HG03045 (cell line): ENCODE results near the gene CXCR3.
"Not testable (repeated sequence)": the region's sequence is repeated elsewhere in the genome, so short reads cannot be mapped to it uniquely, and the experiment has no call there.

ENCODE experiments used
- ATAC-seq: cut with Tn5 transposase; IDR thresholded peaks from one replicate; pipeline ENCODE4 v1.9.1; 2021; ENCODE audit warnings: mild to moderate bottlenecking, moderate library complexity; ENCODE audit not compliant: unreplicated experiment

CXCR3 gene

GRCh38 chrX:71612256-71612655 lies 6.1 kb downstream of the CXCR3 start:
- ATAC-seq: no peak

- not testable (repeated sequence) for ATAC-seq
These were observed 6.6 kb downstream of the CXCR3 start for GRCh38 chrX:71611736-71612135.

- ATAC-seq: no peak
These were observed 9.1 kb downstream of the CXCR3 start for GRCh38 chrX:71609095-71609750.

- no peak for ATAC-seq
These were observed 10.8 kb downstream of the CXCR3 start for GRCh38 chrX:71607488-71607887.

DNA sequence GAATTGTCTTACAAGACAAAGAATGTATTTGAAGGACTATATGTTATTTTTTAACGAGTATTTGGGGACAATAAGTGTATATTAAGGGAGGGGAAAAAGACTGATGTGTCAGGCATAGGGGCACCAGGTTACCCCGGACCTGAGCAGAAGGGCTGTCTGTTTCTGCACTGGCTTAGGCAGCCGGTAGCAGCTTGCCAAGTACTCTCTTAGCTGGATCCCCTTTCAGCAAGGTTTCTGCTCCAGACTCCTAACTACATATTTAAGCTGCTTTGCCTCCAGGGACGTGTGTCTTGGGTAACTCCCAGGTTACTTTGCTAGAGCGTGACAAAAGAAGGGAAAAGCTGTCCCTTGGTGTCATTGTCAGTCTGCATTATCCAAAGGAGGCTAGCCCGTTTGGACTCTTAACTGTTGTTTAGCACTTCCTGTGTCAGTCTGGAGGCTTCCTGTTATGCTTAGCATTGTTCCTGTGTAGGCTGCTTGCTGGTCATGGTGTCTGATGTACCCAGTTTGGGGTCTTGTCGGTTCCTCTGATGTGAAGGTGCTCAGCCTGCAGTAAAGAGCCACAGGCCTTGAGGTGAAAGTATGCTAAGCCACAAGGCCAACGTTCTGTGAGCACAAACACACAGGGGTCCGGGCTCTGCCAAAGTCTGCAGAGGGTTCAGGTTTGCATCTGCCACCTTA lies 11.6 kb downstream of the CXCR3 start:
- ATAC-seq: no peak

GRCh38 chrX:71604796-71605568 lies 13.3 kb downstream of the CXCR3 start:
- no peak for ATAC-seq

DNA sequence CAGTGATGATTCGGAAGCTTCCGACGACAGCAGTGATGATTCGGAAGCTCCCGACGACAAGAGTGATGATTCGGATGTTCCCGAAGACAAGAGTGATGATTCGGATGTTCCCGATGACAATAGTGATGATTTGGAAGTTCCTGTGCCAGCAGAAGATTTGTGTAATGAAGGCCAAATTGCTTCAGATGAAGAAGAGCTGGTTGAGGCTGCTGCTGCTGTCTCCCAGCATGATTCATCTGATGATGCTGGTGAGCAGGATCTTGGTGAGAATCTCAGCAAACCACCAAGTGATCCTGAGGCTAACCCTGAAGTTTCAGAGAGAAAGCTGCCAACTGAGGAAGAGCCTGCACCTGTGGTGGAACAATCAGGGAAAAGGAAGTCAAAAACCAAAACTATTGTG lies 14.2 kb downstream of the CXCR3 start:
- no peak for ATAC-seq

- no peak for ATAC-seq
These were observed 14.7 kb downstream of the CXCR3 start for GRCh38 chrX:71603618-71604017.

DNA sequence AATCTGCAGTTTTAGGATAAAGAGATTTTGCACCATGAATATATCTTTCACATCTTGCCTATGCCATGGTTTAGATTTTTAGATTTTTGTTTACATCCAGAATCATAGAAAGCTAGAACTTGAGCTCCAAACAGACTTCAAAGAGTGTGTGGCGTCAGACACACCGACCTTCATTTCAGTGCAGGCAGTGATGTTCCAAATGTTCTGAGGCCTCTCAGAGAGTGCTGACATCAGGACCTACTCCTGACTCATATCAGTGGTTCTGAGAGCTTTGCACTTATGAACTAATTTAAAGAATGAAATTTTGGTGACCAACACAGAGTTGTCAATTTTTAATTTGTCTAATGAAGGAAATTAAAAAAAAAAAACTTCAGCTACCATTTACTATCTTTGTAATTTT lies 18.3 kb downstream of the CXCR3 start:
- ATAC-seq: no peak

GRCh38 chrX:71593210-71593609 lies 25.1 kb downstream of the CXCR3 start:
- not testable (repeated sequence) for ATAC-seq

- ATAC-seq: no peak
These were observed 31.4 kb downstream of the CXCR3 start for GRCh38 chrX:71586929-71587328.

DNA sequence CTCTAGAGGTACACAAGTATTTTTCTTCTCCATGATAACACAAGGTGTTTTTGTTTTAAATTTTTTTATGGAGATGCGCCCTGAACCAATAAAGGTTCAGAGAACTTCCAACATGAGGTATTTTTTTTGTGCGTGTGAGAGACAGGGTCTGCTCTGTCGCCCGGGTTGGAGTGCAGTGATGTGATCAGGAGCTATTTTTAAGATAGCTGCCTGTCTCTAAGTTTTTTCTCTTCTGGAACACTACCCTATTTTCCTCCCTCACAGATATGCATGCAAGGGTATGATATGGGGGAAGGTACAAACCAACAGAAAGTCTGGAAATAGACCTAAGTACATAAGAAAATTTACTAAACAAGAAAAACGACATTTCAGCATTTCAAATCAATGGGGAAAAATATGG lies 37.1 kb downstream of the CXCR3 start:
- ATAC-seq: no peak

DNA sequence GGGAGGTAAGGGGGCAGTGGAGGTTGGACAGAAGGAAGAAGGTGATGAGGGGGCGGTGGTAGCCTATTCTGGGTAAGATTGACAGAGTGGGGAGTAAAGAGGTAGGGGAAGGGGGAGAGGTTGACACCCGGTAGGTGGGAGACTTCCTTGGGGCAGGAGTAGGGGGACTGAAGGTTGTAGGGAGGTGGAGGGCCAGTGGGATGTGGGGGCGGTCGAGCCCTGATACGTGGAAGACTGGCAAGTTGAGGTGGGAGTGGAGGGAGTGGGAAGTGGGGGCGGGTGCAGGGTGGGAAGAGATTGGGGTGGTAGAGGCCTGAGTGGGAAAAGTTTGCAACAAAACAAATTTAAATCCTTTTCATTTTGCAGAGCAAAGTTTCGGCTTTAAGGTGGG lies 38.3 kb downstream of the CXCR3 start:
- ATAC-seq: no peak

DNA sequence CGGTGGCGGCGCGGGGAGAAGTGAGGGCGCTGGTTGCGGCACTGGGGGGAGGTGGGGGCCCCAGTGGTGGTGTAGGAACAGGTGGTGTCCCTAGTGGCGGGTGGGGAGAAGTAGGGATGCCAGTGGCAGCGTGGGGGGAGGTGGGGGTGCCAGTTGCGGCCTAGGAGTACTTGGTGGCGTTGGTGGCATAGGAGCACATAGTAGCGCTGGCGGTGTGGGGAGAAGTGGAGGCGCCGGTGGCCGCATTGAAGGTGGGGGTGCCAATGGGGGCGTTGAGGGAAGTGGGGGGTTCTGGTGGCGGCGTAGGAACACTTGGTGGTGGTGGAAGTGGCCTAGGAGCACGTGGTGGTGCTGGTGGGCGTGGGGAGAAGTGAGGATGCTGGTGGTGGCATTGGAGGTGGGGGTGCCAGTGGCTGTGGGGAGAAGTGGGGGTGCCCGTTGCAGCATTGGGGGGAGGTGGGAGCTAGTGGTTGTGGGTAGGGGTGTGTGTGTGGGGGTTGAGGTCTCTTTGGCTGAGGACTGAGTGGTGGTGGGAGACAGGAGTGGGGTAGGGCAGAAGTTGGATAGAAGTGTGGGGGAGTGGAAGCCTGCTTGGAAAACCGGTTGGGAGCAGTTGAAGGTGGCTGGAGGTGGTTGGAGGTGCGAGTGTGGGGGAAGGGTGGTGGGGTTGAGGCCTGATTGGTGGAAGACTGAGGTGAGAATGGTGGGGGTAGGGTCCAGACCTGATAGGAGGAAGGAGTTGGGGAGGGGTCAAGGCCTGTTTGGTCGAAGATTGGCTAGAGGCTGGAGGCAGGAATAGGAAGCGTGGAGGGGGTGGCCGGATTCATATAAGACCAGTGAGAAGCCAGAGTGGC lies 38.9 kb downstream of the CXCR3 start:
- ATAC-seq: no peak

DNA sequence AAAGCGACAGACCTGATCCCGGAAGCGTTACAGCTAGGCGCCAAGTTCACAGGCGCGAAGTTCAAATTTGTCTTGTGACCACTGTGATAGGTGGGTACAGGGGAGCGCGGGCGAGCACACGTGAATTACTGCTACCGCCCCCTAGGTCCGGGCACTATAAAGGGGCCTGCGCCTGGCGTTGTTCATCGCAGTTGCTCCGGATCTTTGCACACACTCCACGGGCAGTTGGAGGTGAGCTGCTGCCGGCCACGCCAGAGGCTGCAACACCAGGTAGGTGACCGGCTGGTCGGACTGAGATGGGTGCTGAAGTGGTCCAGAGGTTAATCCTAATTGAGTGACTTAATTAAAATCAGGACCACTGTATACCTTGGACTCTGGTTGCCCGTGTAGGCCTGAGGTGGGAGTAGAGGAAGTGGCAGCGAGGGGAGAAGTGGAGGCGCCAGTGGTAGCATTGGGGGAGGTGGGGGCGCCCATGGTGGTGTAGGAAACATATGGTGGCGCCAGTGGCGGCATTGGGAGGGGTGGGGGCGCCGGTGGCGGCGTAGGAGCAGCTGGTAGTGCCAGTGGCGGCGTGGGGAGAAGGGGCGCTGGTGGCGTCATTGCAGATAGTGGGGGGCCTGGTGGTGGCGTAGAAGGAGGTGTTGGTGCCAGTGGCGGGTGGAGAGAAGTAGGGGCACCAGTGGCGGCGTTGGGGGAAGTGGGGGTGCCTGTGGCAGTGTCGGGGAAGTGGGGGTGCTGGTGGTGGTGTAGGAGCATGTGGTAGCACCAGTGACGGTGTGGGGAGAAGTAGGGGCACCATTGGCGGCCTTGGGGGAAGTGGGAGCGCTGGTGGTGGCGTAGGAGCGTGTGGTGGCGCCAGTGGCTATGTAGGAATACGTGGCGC lies 39.8 kb downstream of the CXCR3 start, which contains the start of gene GCNA:
TSS of gene GCNA (plus strand) at position 185 of the 883 bp plus-strand sequence. CDS start 2,385 bp downstream, outside the sequence.
- ATAC-seq: no peak

GRCh38 chrX:71577682-71578081 lies 40.6 kb downstream of the CXCR3 start:
- no peak for ATAC-seq

GRCh38 chrX:71573590-71573989 lies 44.7 kb downstream of the CXCR3 start:
- ATAC-seq: no peak

DNA sequence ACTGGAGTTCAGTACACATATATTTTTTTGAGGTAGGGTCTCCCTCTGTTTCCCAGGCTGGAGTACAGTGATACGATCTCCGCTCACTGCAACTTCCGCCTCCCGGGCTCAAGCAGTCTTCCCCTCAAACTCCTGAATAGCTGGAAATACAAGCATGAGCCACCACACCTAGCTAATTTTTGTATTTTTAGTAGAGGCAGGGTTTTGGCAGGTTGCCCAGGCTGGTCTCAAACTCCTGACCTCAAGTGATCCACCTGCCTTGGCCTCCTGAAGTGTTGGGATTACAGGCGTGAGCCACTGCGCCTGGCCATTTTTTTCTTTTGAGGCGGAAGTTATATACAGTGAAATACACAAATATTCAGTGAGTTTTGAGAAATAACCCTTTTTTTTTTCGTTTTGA lies 46.9 kb downstream of the CXCR3 start:
- ATAC-seq: not testable (repeated sequence)
